ENCODE measurements around the gene DPCD. TPM values are rescaled to one million over a fixed set of nuclear protein-coding genes. Genes with fewer than 3 reads are reported as not detected.
A peak's percentile ranks its signal among the peaks of the same experiment; 100 is the strongest.

Gene DPCD
- total RNA-seq, 1 donor from 2014 or later: 38.2 TPM

GRCh38 chr10:101612872-101613271, 24.8 kb downstream of the DPCD start:
- Histone ChIP-seq H3K4me3 (ENCODE audit: low read depth, low read length) (no peak overlapping the region), H3K27me3 (ENCODE audit: control insufficient read depth, insufficient read depth, low read length) (no peaks in the 10 kb centered on the region), H3K36me3 (ENCODE audit: control insufficient read depth, insufficient read depth, low read length) (peaks cover 20% of the 10 kb centered on the region)
- FAIRE-seq (no peak), DNase-seq (ENCODE audit: low read depth) (no peak)
- TF ChIP-seq CTCF (IDR thresholded peaks at IDR 0.05; ENCODE audit: insufficient read depth, low read length, severe bottlenecking): no peak

DNA sequence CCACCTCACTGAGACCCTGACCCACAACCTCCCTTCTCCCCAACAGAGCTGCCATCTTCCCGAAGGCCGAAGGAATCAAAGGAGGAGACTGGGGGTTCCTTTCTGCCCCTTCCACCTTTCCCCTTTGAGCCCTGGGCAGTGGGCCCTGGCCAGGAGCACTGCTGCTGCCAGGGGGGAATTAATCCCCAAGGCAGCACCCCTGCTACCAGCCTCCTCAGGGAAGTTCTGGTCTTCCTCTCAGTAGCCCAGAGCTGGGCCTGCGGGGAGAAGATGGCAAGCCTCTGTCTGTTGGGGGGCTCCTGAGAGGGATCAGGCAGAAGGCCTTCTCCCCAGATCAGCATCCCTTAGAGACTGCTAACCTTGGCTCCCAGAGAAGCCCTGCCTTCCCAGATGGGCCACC, 25.5 kb downstream of the DPCD start:
- H3K36me3 ChIP-seq (ENCODE audit: control insufficient read depth, insufficient read depth, low read length): peaks cover 18% of the 10 kb centered on the region
- FAIRE-seq (peak; percentile 47), DNase-seq (ENCODE audit: low read depth) (no peak)
- no peaks in the 10 kb centered on the region for H3K27me3 ChIP-seq (ENCODE audit: control insufficient read depth, insufficient read depth, low read length)
- TF ChIP-seq CTCF (IDR thresholded peaks at IDR 0.05; ENCODE audit: insufficient read depth, low read length, severe bottlenecking): no peak
- no peak overlapping the region for H3K4me3 ChIP-seq (ENCODE audit: low read depth, low read length)

DNA sequence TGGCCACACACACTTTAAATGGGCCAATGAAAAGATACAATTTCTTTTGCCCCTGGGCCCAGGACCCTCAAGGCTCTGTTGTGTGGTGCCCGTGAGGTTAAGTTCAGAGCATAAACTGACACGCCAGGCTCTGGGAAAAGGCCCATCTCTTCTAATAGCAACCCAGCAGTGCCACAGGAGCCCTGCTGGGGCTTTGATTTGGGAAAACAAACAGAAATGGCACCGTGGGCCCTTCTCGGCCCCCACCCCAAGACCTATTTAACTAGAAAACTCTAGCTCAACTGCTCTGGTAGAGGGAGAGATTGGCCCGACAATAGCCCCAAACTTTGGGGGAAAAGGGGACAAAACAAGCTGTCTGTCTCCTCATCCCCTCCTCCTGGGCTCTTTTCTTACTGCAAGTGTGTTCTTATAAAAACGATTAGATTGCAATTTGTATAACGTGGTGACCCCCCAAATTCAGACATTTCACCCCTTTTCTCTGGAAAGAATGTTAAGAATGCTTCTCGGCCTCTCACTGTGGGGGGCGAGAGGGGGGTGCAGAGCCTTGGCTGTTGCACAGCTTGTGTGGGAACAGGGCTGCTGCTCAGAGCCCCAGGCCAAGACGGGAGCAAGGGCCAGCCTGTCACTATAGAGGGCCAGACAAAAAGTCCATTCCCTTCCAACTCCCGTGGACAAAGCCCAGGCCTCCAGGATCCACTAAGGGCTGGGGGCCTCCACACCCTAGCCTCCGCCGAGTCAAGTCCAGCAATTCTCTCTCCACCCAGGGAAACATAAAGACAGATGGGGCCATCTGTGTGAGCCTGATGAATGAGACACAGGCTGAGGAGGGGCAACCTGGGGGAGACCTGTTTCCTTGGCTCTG, 26.8 kb downstream of the DPCD start:
- Histone ChIP-seq H3K36me3 (ENCODE audit: control insufficient read depth, insufficient read depth, low read length) (peaks cover 14% of the 10 kb centered on the region), H3K27me3 (ENCODE audit: control insufficient read depth, insufficient read depth, low read length) (no peaks in the 10 kb centered on the region), H3K4me3 (ENCODE audit: low read depth, low read length) (no peak overlapping the region)
- no peak for TF ChIP-seq CTCF (IDR thresholded peaks at IDR 0.05; ENCODE audit: insufficient read depth, low read length, severe bottlenecking)
- no peak for DNase-seq (ENCODE audit: low read depth)
- FAIRE-seq: no peak

DNA sequence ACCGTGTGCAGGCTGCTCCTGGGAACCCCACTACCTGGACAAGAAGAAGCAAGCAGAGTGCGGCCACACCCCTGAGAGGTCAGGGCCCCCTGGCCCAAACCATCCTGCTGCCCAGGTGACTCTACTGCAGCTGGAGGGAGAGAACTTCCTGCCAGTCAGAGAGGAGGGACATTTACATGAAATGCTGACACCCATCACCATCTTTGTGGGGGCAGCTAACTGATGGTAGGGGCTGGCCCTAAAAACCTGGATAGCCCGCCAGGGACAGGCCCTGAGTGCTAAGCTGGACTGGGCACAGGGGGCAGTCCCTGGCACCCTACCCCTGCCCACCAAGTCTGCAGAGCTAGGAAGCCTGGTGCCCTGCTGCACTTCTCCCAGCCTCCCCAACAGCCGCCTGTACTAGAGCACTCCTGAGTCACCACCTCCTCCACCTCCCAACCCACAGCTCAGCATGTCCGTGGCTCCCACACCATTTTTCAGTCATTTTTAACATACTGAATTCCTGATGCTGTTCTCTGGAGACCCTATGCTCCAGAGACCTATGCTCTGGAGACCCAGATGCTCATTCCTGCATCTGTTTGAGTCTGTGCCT, 27.5 kb downstream of the DPCD start:
- TF ChIP-seq CTCF (IDR thresholded peaks at IDR 0.05; ENCODE audit: insufficient read depth, low read length, severe bottlenecking): no peak
- FAIRE-seq: no peak
- no peak for DNase-seq (ENCODE audit: low read depth)
- Histone ChIP-seq H3K27me3 (ENCODE audit: control insufficient read depth, insufficient read depth, low read length) (no peaks in the 10 kb centered on the region), H3K4me3 (ENCODE audit: low read depth, low read length) (no peak overlapping the region), H3K36me3 (ENCODE audit: control insufficient read depth, insufficient read depth, low read length) (peaks cover 12% of the 10 kb centered on the region)

DNA sequence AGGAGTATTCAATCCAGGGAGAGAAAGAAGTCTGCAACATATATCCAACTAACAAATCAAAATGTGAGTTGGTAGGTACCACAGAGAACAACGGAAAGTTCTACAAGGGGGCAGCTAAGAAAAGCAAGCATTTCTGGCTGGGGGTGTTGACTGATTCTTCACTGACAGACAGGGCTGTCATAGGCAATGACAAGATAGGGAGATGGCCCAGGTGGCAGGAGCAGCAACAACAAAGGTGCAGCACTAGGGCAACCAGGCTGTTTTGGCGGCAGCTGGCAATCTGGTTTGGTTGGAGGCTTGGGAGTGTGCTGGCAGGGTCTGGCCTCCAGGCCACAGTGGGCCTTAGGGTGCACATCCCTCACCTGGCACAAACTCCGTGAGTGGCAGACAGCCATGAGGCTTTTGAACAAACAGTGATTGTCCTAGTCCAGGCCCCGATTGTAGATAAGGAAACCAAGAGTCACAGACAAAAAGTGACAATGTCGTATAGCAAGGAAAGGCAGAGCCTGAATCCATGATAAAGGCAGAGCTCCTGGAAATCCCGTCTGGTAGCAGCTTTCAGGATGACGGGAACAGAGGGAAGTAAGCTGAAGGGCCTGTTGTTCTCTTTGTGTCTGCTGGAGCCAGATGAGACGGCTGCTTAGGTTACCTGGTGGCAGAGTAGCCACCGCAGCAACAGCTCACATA, 28.4 kb downstream of the DPCD start:
- no peak overlapping the region for H3K4me3 ChIP-seq (ENCODE audit: low read depth, low read length)
- DNase-seq (ENCODE audit: low read depth): no peak
- H3K27me3 ChIP-seq (ENCODE audit: control insufficient read depth, insufficient read depth, low read length): no peaks in the 10 kb centered on the region
- H3K36me3 ChIP-seq (ENCODE audit: control insufficient read depth, insufficient read depth, low read length): peaks cover 8% of the 10 kb centered on the region
- TF ChIP-seq CTCF (IDR thresholded peaks at IDR 0.05; ENCODE audit: insufficient read depth, low read length, severe bottlenecking): no peak
- FAIRE-seq: no peak
